Lung (tissue), 12 donors: Measurements from ENCODE around the gene SLC6A7. TPM values are rescaled to one million over a fixed set of nuclear protein-coding genes. Genes with fewer than 3 reads are reported as not detected.
A peak's percentile ranks its signal among the peaks of the same experiment; 100 is the strongest.

Experiments used
- ATAC-seq: fragments of 200-7000 bp; cut with Tn5 transposase; one replicate; pipeline ENCODE4 v1.9.1; 2020; ENCODE audit warnings: moderate number of reproducible peaks; ENCODE audit not compliant: insufficient read depth, low FRiP score
- DNase-seq, 3 donors: peaks; one replicate each; pipeline ENCODE4 v3.0.0-alpha.2; 2013 to 2017
- H3K27ac ChIP-seq, 2 donors: one replicate each; pipeline ENCODE4 v1.5.1; 2013; ENCODE audit warnings: mild to moderate bottlenecking in 2 of 2, moderate library complexity in 2 of 2, control low read depth in 1 of 2, inconsistent platforms in 1 of 2, low read depth in 1 of 2, low read length in 1 of 2
- H3K27me3 ChIP-seq, 3 donors: one replicate each; pipeline ENCODE4 v1.5.1; 2013; ENCODE audit warnings: low read length in 2 of 3; ENCODE audit not compliant: control insufficient read depth in 3 of 3, insufficient read depth in 3 of 3
- H3K36me3 ChIP-seq, 4 donors: one replicate each; pipeline ENCODE4 v1.5.1; 2013; ENCODE audit warnings: low read length in 4 of 4, mild to moderate bottlenecking in 1 of 4, moderate library complexity in 1 of 4; ENCODE audit not compliant: control insufficient read depth in 4 of 4, insufficient read depth in 4 of 4
- H3K4me1 ChIP-seq, 5 donors: one replicate each; pipeline ENCODE4 v1.5.1; 2013; ENCODE audit warnings: low read length in 5 of 5, mild to moderate bottlenecking in 2 of 5, moderate library complexity in 1 of 5; ENCODE audit not compliant: control insufficient read depth in 5 of 5, insufficient read depth in 5 of 5
- H3K4me3 ChIP-seq: one replicate; pipeline ENCODE4 v1.5.1; 2013; ENCODE audit warnings: mild to moderate bottlenecking, control low read depth, moderate library complexity
- H3K9ac ChIP-seq, 2 donors: one replicate each; pipeline ENCODE4 v1.5.1; 2013; ENCODE audit warnings: low read length in 2 of 2, control low read depth in 1 of 2; ENCODE audit not compliant: insufficient read depth in 1 of 2
- H3K9me3 ChIP-seq, 4 donors: one replicate each; pipeline ENCODE4 v1.5.1; 2013; ENCODE audit warnings: low read length in 3 of 4, mild to moderate bottlenecking in 1 of 4, moderate library complexity in 1 of 4; ENCODE audit not compliant: control insufficient read depth in 4 of 4, insufficient read depth in 3 of 4
- CTCF ChIP-seq: IDR thresholded peaks from 2 replicates; pipeline ENCODE4 v1.5.1; 2012; ENCODE audit warnings: mild to moderate bottlenecking; ENCODE audit errors: control extremely low read depth, extremely low read depth
- WGBS, 2 donors: extraction: QIAGEN DNeasy Blood & Tissue Kit; methylation state at CpG; one replicate each; pipeline ENCODE4 v1.1.7; 2013; 5-methylcytosine and 5-hydroxymethylcytosine counted together
- polyA plus RNA-seq, 2 donors: library from polyadenylated mRNA; stranded (reverse); fragments of 200-250 nt; gene quantifications; one replicate each; pipeline ENCODE4 v1.2.1, GENCODE V29; 2013
- total RNA-seq, 2 donors: library from RNA; depleted of rRNA in 1 of 2; stranded (reverse); fragments of >200 nt in 1 of 2; gene quantifications; one replicate each; pipeline ENCODE4 v1.2.1, GENCODE V29; 2014 to 2021
- donor health status: control.
- donor health status: control.
- donor health status: Bipolar disorder and iron deficiency.
- donor health status: healthy.
- donor health status: DM: yes; HTN: yes; CAD: no.

Gene SLC6A7
- total and polyA plus RNA-seq, 4 donors = 0.02 to 0.06 (median 0.03) TPM; not detected in 1

GRCh38 chr5:150146862-150147601 is 42.8 kb upstream of the SLC6A7 start:
- Histone ChIP-seq H3K36me3 (peaks cover 0 to 10% (median 0%) of the 10 kb centered on the region in 4 donors), H3K9ac (peak overlapping the region in 1 of 2 donors; percentile 14), H3K27ac (peak overlapping the region in 1 of 2 donors; percentile 28), H3K27me3 (no peaks in the 10 kb centered on the region), H3K9me3 (no peaks in the 10 kb centered on the region), H3K4me1 (peaks cover 0 to 73% (median 16%) of the 10 kb centered on the region in 5 donors), H3K4me3 (no peak overlapping the region)
- DNase-seq = peak; percentile 58 to 86 (median 78)
- 75 to 88% methylated on average over 13 to 14 of the region's 14 CpGs for WGBS, 2 donors
- TF ChIP-seq CTCF = no peak
- ATAC-seq = no peak

- 79 to 88% methylated on average over 7 of the region's 7 CpGs for WGBS, 2 donors
- Histone ChIP-seq H3K4me3 (no peak overlapping the region), H3K9ac (peak overlapping the region in 1 of 2 donors; percentile 14), H3K4me1 (peaks cover 0 to 72% (median 11%) of the 10 kb centered on the region in 5 donors), H3K27ac (peak overlapping the region in 1 of 2 donors; percentile 28), H3K9me3 (no peaks in the 10 kb centered on the region), H3K36me3 (peaks cover 0 to 13% (median 0%) of the 10 kb centered on the region in 4 donors), H3K27me3 (no peaks in the 10 kb centered on the region)
- ATAC-seq (no peak), DNase-seq (no peak)
- TF ChIP-seq CTCF = no peak
Measured at GRCh38 chr5:150147670-150148069, 42.2 kb upstream of the SLC6A7 start.

- no peak overlapping the region for H3K4me3 ChIP-seq
- DNase-seq = no peak
Measured at GRCh38 chr5:150148117-150148927, 41.5 kb upstream of the SLC6A7 start.

More at GRCh38 chr5:150148117-150148927, 41.5 kb upstream of the SLC6A7 start:
- H3K9ac ChIP-seq = no peak overlapping the region
- H3K4me1 ChIP-seq = peaks cover 0 to 72% (median 17%) of the 10 kb centered on the region in 5 donors
- no peak for ATAC-seq
- H3K9me3 ChIP-seq = no peaks in the 10 kb centered on the region
- H3K36me3 ChIP-seq = peaks cover 0 to 13% (median under 1%) of the 10 kb centered on the region in 4 donors
- WGBS, 2 donors = 84 to 91% methylated on average over 11 of the region's 11 CpGs
- H3K27ac ChIP-seq = peak overlapping the region in 1 of 2 donors; percentile 49
- no peak for TF ChIP-seq CTCF
- H3K27me3 ChIP-seq = no peaks in the 10 kb centered on the region
